ENCODE results near the gene TLX1.

Gene TLX1

GRCh38 chr10:101091546-101092290 is 39.4 kb upstream of the TLX1 start:
- no peak for DNase-seq (ENCODE audit: extremely low read depth, low read depth)
- no peak for TF ChIP-seq CTCF (IDR thresholded peaks at IDR 0.05; ENCODE audit: low read depth, low read length)

- TF ChIP-seq CTCF (IDR thresholded peaks at IDR 0.05; ENCODE audit: low read depth, low read length): no peak
- no peak for DNase-seq (ENCODE audit: extremely low read depth, low read depth)
Observed at GRCh38 chr10:101092881-101093354, 38.2 kb upstream of the TLX1 start.

- no peak for DNase-seq (ENCODE audit: extremely low read depth, low read depth)
- no peak for TF ChIP-seq CTCF (IDR thresholded peaks at IDR 0.05; ENCODE audit: low read depth, low read length)
Observed at GRCh38 chr10:101094121-101094879, 36.8 kb upstream of the TLX1 start.

GRCh38 chr10:101095004-101095403 is 36.1 kb upstream of the TLX1 start:
- DNase-seq (ENCODE audit: extremely low read depth, low read depth): no peak

GRCh38 chr10:101095550-101096213 is 35.4 kb upstream of the TLX1 start:
- no peak for DNase-seq (ENCODE audit: extremely low read depth, low read depth)
- peak; percentile 93 for TF ChIP-seq CTCF (IDR thresholded peaks at IDR 0.05; ENCODE audit: low read depth, low read length)

More at GRCh38 chr10:101095004-101095403, 36.1 kb upstream of the TLX1 start:
- TF ChIP-seq CTCF (IDR thresholded peaks at IDR 0.05; ENCODE audit: low read depth, low read length): no peak

- DNase-seq (ENCODE audit: extremely low read depth, low read depth): no peak
- TF ChIP-seq CTCF (IDR thresholded peaks at IDR 0.05; ENCODE audit: low read depth, low read length): no peak
Observed at GRCh38 chr10:101096378-101096777, 34.7 kb upstream of the TLX1 start.

Measured in AG09319 (cell line).